HEK293T (cell line): ENCODE results near the gene ANKRD44.

Source experiments
- CTCF ChIA-PET: fragments of 350-600 bp; formaldehyde crosslinking; extraction: SDS; loops from one replicate; lab custom pipeline; 2021; ENCODE audit warnings: antibody characterized with exemption, inconsistent platforms; lab: Yijun Ruan, JAX
- POLR2A ChIA-PET: fragments of 350-600 bp; formaldehyde crosslinking; extraction: SDS; loops from one replicate; lab custom pipeline; 2020; ENCODE audit warnings: antibody characterized with exemption, inconsistent platforms; lab: Yijun Ruan, JAX
- DNase-seq: peaks from one replicate; pipeline ENCODE4 v3.0.0; 2012; ENCODE audit warnings: mixed read lengths; ENCODE audit errors: extremely low spot score
- ARNT ChIP-seq: fragments of 450-650 bp; IDR thresholded peaks from 2 replicates; pipeline ENCODE4 v1.6.1; 2017; ENCODE audit warnings: mild to moderate bottlenecking
- BHLHE40 ChIP-seq: fragments of 450-650 bp; IDR thresholded peaks from 2 replicates; pipeline ENCODE4 v1.6.1; 2016; ENCODE audit warnings: mild to moderate bottlenecking, moderate library complexity, borderline replicate concordance
- CTBP1 ChIP-seq: fragments of 450-650 bp; IDR thresholded peaks from 2 replicates; pipeline ENCODE4 v1.6.1; 2016; ENCODE audit warnings: borderline replicate concordance
- ELF4 ChIP-seq: fragments of 450-650 bp; IDR thresholded peaks from 2 replicates; pipeline ENCODE4 v1.6.1; 2017; ENCODE audit warnings: antibody characterized with exemption
- FOXA1 ChIP-seq: fragments of 450-650 bp; IDR thresholded peaks from 2 replicates; pipeline ENCODE4 v1.6.1; 2016; ENCODE audit warnings: mild to moderate bottlenecking
- FOXK2 ChIP-seq: fragments of 450-650 bp; IDR thresholded peaks from 2 replicates; pipeline ENCODE4 v1.6.1; 2016; ENCODE audit warnings: mild to moderate bottlenecking
- FOXM1 ChIP-seq: fragments of 450-650 bp; IDR thresholded peaks from 2 replicates; pipeline ENCODE4 v1.6.1; 2017; ENCODE audit warnings: mild to moderate bottlenecking, borderline replicate concordance
- HDGF ChIP-seq: fragments of 450-650 bp; IDR thresholded peaks from 2 replicates; pipeline ENCODE4 v1.6.1; 2017; ENCODE audit warnings: antibody characterized with exemption, borderline replicate concordance
- L3MBTL2 ChIP-seq: fragments of 450-650 bp; conservative IDR thresholded peaks from 2 replicates; pipeline ENCODE4 v1.6.1; 2016; ENCODE audit warnings: mild to moderate bottlenecking
- LEF1 ChIP-seq: fragments of 450-650 bp; IDR thresholded peaks from 2 replicates; pipeline ENCODE4 v1.6.1; 2017; ENCODE audit warnings: mild to moderate bottlenecking, borderline replicate concordance
- NFRKB ChIP-seq: fragments of 450-650 bp; IDR thresholded peaks from 2 replicates; pipeline ENCODE4 v1.6.1; 2016; ENCODE audit warnings: mild to moderate bottlenecking, moderate library complexity
- SP1 ChIP-seq: fragments of 450-650 bp; IDR thresholded peaks from 2 replicates; pipeline ENCODE4 v1.6.1; 2017
- SUZ12 ChIP-seq: fragments of 450-650 bp; IDR thresholded peaks from 2 replicates; pipeline ENCODE4 v1.6.1; 2016; ENCODE audit warnings: mild to moderate bottlenecking
- TARDBP ChIP-seq: fragments of 450-650 bp; IDR thresholded peaks from 2 replicates; pipeline ENCODE4 v1.6.1; 2016
- ZNF384 ChIP-seq: fragments of 450-650 bp; IDR thresholded peaks from 2 replicates; pipeline ENCODE4 v1.6.1; 2016
- TF ChIP-seq, protein P1 (sequence below): fragments of 450-650 bp; IDR thresholded peaks from 2 replicates; pipeline ENCODE4 v1.6.1; 2016

ANKRD44 gene

DNA sequence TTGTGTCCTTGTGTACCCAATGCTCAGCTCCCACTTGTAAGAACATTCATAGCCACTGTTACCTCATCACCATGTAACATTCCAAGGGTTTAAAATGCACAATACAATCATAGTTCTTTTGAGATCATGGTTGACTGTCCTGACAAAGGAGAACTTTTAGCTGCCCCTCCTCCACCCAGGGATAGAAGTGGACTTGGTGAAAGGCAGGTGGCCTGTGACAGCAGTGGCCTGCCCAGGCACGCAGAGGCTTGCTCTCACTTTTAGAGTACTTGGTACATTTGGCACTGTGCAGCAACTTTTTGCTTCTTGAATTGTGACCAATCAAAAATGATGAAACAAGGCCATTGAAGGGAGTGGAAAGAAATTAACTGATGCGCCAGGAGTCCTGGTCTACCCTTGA lies 108.7 kb downstream of the ANKRD44 start:
- CTCF ChIA-PET = no interaction called here
- DNase-seq = no peak
- TF ChIP-seq NFRKB (no peak), FOXM1 (no peak), ARNT (no peak), FOXK2 (no peak), SUZ12 (no peak), SP1 (no peak), ZNF384 (no peak), FOXA1 (no peak), TARDBP (no peak), ELF4 (no peak), L3MBTL2 (no peak), HDGF (no peak), CTBP1 (no peak), LEF1 (no peak), BHLHE40 (no peak)
- TF ChIP-seq, protein P1, sequence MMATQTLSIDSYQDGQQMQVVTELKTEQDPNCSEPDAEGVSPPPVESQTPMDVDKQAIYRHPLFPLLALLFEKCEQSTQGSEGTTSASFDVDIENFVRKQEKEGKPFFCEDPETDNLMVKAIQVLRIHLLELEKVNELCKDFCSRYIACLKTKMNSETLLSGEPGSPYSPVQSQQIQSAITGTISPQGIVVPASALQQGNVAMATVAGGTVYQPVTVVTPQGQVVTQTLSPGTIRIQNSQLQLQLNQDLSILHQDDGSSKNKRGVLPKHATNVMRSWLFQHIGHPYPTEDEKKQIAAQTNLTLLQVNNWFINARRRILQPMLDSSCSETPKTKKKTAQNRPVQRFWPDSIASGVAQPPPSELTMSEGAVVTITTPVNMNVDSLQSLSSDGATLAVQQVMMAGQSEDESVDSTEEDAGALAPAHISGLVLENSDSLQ = no peak
- POLR2A ChIA-PET = no interaction called here

DNA sequence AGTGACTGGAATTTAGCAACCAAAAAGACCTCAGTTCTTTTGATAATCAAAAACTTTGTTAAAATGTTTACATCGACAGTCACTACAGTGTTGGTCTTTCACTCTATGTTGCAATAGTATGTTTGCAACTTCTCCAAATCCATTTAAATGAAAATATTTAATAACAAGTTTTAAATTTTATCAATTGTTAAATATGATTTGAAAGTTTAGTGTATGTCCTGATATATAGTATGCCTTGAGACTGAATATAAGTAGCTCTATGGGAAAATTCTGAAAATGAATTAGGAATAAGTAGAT lies 109.9 kb downstream of the ANKRD44 start:
- TF ChIP-seq HDGF (no peak), FOXA1 (no peak), BHLHE40 (no peak), ARNT (no peak), CTBP1 (no peak), FOXM1 (no peak), L3MBTL2 (no peak), ELF4 (no peak), TARDBP (no peak), SP1 (no peak), FOXK2 (no peak), ZNF384 (no peak), SUZ12 (no peak), NFRKB (no peak), LEF1 (no peak)
- TF ChIP-seq, protein P1 = no peak
- ChIA-PET CTCF (no interaction called here), POLR2A (interaction anchor here (1.5 kb wide), 1 partner anchor 110 kb away, joined by 3 read pairs; the partner anchor contains the start of gene ANKRD44)
- DNase-seq = no peak

DNA sequence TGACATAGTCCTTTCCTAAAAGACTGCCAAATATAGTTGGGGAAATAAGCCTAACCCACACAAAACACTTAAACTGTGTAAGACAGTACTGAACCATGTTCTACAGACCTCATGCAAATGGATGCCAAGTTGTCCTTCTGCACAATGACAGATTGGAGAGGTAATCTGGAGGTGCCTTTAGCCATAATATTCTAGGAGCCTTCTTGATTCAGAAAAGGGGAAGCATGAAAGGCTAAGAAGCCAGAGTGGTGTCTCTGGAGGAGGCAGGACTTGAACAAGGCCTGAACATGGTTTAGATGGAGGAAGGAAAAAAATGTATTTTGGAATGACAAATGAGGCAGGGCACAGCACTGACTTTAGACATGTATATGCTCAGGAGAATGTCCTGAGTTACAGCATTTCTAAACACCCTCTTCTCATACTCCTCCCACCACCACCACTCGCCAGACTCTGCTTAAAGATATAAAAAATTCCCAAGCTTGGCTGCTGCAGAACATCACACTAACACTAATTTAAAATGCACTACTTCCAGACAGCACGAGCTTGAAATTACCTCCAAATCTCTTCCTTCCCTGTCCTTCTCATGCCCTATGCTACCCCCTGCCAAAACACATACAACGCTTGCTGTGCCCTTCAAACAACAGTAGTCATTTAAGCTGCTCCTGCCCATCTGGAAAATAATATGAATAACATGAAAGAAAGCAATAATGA lies 110.4 kb downstream of the ANKRD44 start:
- DNase-seq = no peak
- POLR2A ChIA-PET = interaction anchor here (1.5 kb wide), 1 partner anchor 110 kb away, joined by 3 read pairs; the partner anchor contains the start of gene ANKRD44
- no peak for TF ChIP-seq ARNT
- TF ChIP-seq, protein P1 = no peak
- no peak for TF ChIP-seq ZNF384
- TF ChIP-seq NFRKB = no peak
- TF ChIP-seq ELF4 = no peak
- TF ChIP-seq LEF1 = no peak
- no peak for TF ChIP-seq TARDBP
- TF ChIP-seq L3MBTL2 = no peak
- TF ChIP-seq FOXM1 = no peak
- no peak for TF ChIP-seq HDGF
- TF ChIP-seq BHLHE40 = no peak
- TF ChIP-seq FOXK2 = no peak
- TF ChIP-seq SUZ12 = no peak
- TF ChIP-seq FOXA1 = no peak
- no peak for TF ChIP-seq SP1
- CTCF ChIA-PET = no interaction called here

DNA sequence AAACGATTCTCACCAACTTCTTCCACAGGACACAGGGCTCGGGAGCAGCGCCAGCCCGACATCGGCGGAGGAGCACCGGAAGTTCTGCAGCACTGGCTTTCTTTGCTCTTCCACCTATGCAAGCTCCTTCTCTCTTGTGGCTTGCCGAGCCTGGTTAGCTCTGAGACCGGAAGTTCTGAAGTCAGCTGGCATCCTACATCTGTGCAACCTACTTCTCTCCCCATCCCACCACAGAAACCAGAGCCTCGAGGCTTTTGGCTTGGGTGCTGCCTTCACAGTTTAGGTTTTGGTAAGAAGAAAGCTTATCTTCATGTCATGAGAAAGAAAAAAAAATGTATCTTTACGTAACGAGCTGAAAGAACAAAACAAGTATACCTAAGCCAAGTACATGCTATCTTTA lies 111.7 kb downstream of the ANKRD44 start:
- POLR2A ChIA-PET = no interaction called here
- DNase-seq = no peak
- CTCF ChIA-PET = no interaction called here
- TF ChIP-seq TARDBP (no peak), L3MBTL2 (no peak)
- TF ChIP-seq, protein P1 = no peak

DNA sequence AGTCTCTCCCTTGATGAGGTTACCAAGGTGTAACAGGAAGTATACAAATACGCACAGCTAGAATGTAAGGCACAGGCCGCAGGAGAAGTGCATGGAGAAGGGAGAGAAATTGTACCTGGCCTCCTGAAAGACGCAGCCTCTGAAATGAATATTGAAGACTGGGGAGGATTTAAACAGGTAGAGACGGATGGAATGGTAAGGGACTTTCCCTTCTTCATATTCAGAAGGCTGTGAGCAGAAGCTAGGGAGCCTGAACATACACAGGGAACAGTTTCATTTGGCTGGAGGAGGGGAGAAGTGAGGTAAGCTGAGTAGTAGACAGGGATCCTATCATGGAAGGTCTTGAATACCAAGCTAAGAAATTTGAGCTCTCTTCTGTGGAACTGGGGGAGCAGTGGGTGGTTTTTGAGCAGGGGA lies 112.7 kb downstream of the ANKRD44 start:
- no peak for DNase-seq

More for the DNA sequence above, 112.7 kb downstream of the ANKRD44 start:
- TF ChIP-seq HDGF = no peak
- TF ChIP-seq ELF4 = no peak
- no peak for TF ChIP-seq SUZ12
- no peak for TF ChIP-seq SP1
- TF ChIP-seq CTBP1 = no peak
- TF ChIP-seq, protein P1 = no peak
- no peak for TF ChIP-seq FOXK2
- TF ChIP-seq LEF1 = no peak
- no peak for TF ChIP-seq L3MBTL2
- TF ChIP-seq ARNT = no peak
- no peak for TF ChIP-seq FOXM1
- no peak for TF ChIP-seq FOXA1
- no peak for TF ChIP-seq NFRKB
- no peak for TF ChIP-seq BHLHE40
- TF ChIP-seq TARDBP = no peak
- no peak for TF ChIP-seq ZNF384
- CTCF ChIA-PET = no interaction called here
- POLR2A ChIA-PET = no interaction called here
